K562 (cell line): Measurements from ENCODE around the gene UTP14C. TPM values are rescaled to one million over a fixed set of nuclear protein-coding genes. Genes with fewer than 3 reads are reported as not detected.

Experiments used
- ATF3 ChIP-seq, 2 experiments: fragments of 450-650 bp in 1 of 2; sonication (generic) in 1 of 2; formaldehyde crosslinking in 1 of 2; IDR thresholded peaks in 1 of 2; conservative IDR thresholded peaks in 1 of 2; 2 replicates each; pipeline versions ENCODE4 v1.6.1 to v1.8.1; 2016 to 2023; ENCODE audit warnings: mild to moderate bottlenecking in 2 of 2, moderate library complexity in 2 of 2, inconsistent platforms in 1 of 2, missing genetic modification reagents in 1 of 2
- HDAC1 ChIP-seq, 2 experiments: fragments of 450-650 bp; IDR thresholded peaks; 2 replicates each; pipeline ENCODE4 v1.6.1; 2016 to 2017; ENCODE audit warnings: inconsistent platforms in 1 of 2, mild to moderate bottlenecking in 1 of 2, moderate library complexity in 1 of 2
- MGA ChIP-seq: fragments of 450-650 bp; IDR thresholded peaks from 2 replicates; pipeline ENCODE4 v1.6.1; 2016; ENCODE audit warnings: mild to moderate bottlenecking, moderate library complexity
- RBM34 ChIP-seq: fragments of 200-400 bp; formaldehyde crosslinking; IDR thresholded peaks from 2 replicates; pipeline ENCODE4 v1.6.1; 2018; ENCODE audit warnings: low read length, borderline replicate concordance; ENCODE audit not compliant: insufficient read depth
- RFX1 ChIP-seq: fragments of 450-650 bp; IDR thresholded peaks from 2 replicates; pipeline ENCODE4 v1.6.1; 2016; ENCODE audit warnings: mild to moderate bottlenecking, moderate library complexity
- SAFB ChIP-seq: fragments of 200-400 bp; formaldehyde crosslinking; IDR thresholded peaks from 2 replicates; pipeline ENCODE4 v1.6.1; 2017; ENCODE audit warnings: low read depth, low read length, borderline replicate concordance
- TEAD4 ChIP-seq, 2 experiments: sonication (generic) in 1 of 2; formaldehyde crosslinking in 1 of 2; IDR thresholded peaks; 2 replicates each; pipeline versions ENCODE4 v1.6.1 to v1.8.0; 2012 to 2022; ENCODE audit warnings: borderline replicate concordance in 1 of 2, inconsistent platforms in 1 of 2, low read length in 1 of 2, mild to moderate bottlenecking in 1 of 2, missing genetic modification reagents in 1 of 2
- ZBTB26 ChIP-seq: fragments of 450-650 bp; formaldehyde crosslinking; IDR thresholded peaks from 2 replicates; pipeline ENCODE4 v1.4.0; 2022; ENCODE audit warnings: missing genetic modification characterization
- ZNF184 ChIP-seq: sonication (generic); formaldehyde crosslinking; IDR thresholded peaks from 2 replicates; pipeline ENCODE4 v1.5.0; 2020; ENCODE audit warnings: missing genetic modification reagents
- ZNF282 ChIP-seq: sonication (generic); formaldehyde crosslinking; IDR thresholded peaks from 2 replicates; pipeline ENCODE4 v1.8.1; 2023; ENCODE audit warnings: missing genetic modification reagents
- ZNF354B ChIP-seq: fragments of 250-450 bp; sonication (Bioruptor Pico); IDR thresholded peaks from 2 replicates; pipeline ENCODE4 v1.4.0; 2020
- ZNF699 ChIP-seq: fragments of 250-450 bp; sonication (Bioruptor Pico); IDR thresholded peaks from 2 replicates; pipeline ENCODE4 v1.8.0; 2021; ENCODE audit warnings: mild to moderate bottlenecking, moderate library complexity; ENCODE audit not compliant: insufficient replicate concordance
- polyA plus RNA-seq, 8 experiments: library from polyadenylated mRNA; depleted of rRNA in 4 of 8; stranded (reverse) in 5 of 8; unstranded in 3 of 8; fragments of >200 nt; fragmentation: Nextera tagmentation in 2 of 8; fragmentation: Illumina TruSeq in 1 of 8; extraction: Ambion mirVana in 2 of 8; extraction: Trizol in 1 of 8; gene quantifications; 2 replicates each; pipeline versions ENCODE4 v1.2.1 to v1.2.3, GENCODE V29; 2011 to 2014; ENCODE audit warnings: inconsistent platforms in 1 of 8, missing spikeins in 1 of 8
- total RNA-seq, 7 experiments: library from RNA; depleted of rRNA in 6 of 7; stranded (reverse); fragments of >200 nt in 6 of 7; fragmentation: Illumina TruSeq in 2 of 7; extraction: Trizol in 2 of 7; gene quantifications; 2 replicates each; pipeline versions ENCODE4 v1.2.1 to v1.2.3, GENCODE V29; 2011 to 2021; ENCODE audit warnings: low replicate concordance in 1 of 7

The UTP14C gene
- total and polyA plus RNA-seq, 9 of the 15 experiments (the other 6 are each of a cell fraction or from before 2014, with no cell fraction given), result 3.4 to 10.3 (median 6.0) TPM

- TF ChIP-seq ZBTB26 (no peak), ZNF282 (CRISPR knock-in tag) (no peak), HDAC1 (IDR thresholded peaks at IDR 0.05) (peak in 1 of 2 experiments; percentile 50; a peak in 2 of 4 replicates), RBM34 (0 out of 2 replicates have a peak, but pooled peaks have one; percentile 40), ZNF184 (no peak), MGA (peak; percentile 60), RFX1 (peak; percentile 91), TEAD4 (IDR thresholded peaks at IDR 0.05; ENCODE audit: low read length) (no peak), TEAD4 (CRISPR knock-in tag; IDR thresholded peaks at IDR 0.05; ENCODE audit: borderline replicate concordance) (no peak), ZNF354B (CRISPR knock-in tag) (no peak), SAFB (peak; percentile 88), ZNF699 (CRISPR knock-in tag) (no peak), ATF3 (IDR thresholded peaks at IDR 0.05) (no peak), ATF3 (CRISPR knock-in tag; conservative IDR thresholded peaks at IDR 0.05) (no peak)
These were observed 12.6 kb upstream of the UTP14C start, which contains the start of gene ALG11 (continued) for GRCh38 chr13:52011632-52012511.
